ENCODE measurements around the gene AK9. TPM values are rescaled to one million over a fixed set of nuclear protein-coding genes. Genes with fewer than 3 reads are reported as not detected.

AK9 gene
- total RNA-seq: 10 to 100 TPM in 1 of 4 donors, 1 to 10 TPM in 3; 4.1 to 10.3 (median 6.4) TPM

DNA sequence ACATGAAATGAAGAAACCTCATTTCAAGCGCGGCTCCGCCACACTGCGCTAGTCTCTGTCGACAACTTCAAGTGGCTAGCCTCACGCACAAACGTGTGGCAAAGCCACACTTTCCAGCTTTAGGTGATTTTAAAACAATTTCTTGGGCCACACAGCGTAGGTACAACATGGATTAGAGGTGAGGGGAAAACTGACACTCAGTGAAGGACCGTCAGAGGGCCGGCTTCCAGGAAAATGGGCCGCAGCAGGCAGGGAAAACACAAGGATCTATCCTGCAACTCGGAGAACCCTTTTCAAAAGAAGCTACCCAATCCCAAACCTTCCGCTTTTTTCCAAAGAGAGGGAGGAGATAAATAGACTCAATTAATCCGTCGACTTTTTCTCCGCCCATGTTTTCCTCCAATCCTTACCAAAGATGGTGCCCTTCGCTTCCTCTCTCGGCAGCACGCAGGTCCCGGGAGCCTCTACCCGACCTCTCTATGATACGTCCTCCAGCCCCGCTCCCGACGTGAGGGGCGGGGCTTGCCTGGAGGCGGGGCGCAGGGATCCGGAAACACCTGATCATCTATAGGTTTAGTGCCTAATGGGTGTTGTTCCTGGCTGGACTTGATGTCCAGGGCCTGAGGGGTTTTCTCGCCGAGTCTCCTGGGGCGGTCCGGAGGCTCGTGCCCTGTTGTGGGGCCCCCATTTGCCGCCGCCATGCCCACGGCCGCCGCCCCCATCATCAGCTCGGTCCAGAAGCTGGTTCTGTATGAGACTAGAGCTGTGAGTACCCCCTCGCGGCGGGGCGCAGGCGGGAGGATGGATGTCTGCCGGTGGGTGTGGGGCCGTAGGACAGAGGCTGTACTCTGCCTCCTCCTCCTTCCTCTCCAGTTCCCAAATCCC, at the start of gene AK9, which contains the start of gene FIG4:
TSS of gene AK9 (minus strand) at position 466 of the 885 bp plus-strand sequence. CDS start 15,457 bp downstream, outside the sequence.
TSS of gene FIG4 (plus strand) at position 560 of the 885 bp plus-strand sequence. CDS start at position 700, 140 bp downstream.
- TF ChIP-seq CTCF (IDR thresholded peaks at IDR 0.05) (no peak), POLR2A (IDR thresholded peaks at IDR 0.05) (no peak)
- peak within 1 kb of the TSS; percentile 80 for H3K4me3 ChIP-seq (ENCODE audit: low read depth, poor library complexity, severe bottlenecking)
- intact Hi-C loops (cut with DNase I; ENCODE audit: low total_unique reads): no loop called here
- DNase-seq (ENCODE audit: low spot score in 2 of 2): peak; percentile 95 to 98
- WGBS, 2 donors: 0 to 1% methylated on average over 42 of the region's 47 CpGs

DNA sequence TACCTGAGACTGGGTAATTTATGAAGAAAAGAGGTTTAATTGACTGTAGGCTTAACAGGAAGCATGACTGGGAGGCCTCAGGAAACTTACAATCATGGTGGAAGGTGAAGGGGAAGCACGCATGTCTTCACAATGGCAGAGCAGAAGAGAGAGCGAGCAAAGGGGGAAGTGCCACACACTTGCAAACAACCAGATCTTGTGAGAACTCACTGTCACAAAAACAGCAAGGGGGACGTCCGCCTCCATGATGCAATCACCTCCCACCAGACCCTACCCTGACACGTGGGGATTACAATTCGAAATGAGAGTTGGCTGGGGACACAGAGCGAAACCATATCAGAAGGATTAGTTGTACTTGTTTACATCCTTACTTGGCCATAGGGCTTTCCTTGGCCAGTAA, 49.8 kb upstream of the AK9 start:
- TF ChIP-seq POLR2A (IDR thresholded peaks at IDR 0.05) (no peak), CTCF (IDR thresholded peaks at IDR 0.05) (no peak)
- H3K4me3 ChIP-seq (ENCODE audit: low read depth, poor library complexity, severe bottlenecking): no peak overlapping the region
- intact Hi-C loops (cut with DNase I; ENCODE audit: low total_unique reads): no loop called here
- WGBS, 2 donors: 67 to 72% methylated on average over 7 of the region's 7 CpGs
- DNase-seq (ENCODE audit: low spot score in 2 of 2): no peak

DNA sequence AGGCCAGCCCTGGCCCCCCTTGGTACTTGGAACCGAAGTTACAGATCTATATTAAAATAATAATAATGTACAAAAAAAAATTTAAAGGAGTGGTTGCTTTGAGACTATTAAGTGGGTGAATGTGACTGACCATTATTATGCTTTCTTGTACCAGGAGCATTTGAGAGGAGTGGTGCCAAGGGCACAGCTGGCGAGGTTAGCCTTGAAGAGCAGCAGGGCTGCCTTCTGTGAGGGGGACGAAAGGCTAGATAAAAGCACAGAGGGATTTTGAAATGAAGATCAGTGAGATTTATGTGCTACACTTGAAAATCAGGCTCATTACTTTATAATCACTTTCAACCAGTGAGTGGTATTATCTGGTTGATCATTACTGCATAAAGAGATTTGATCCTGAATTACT, 48.7 kb upstream of the AK9 start:
- intact Hi-C loops (cut with DNase I; ENCODE audit: low total_unique reads): no loop called here
- 91 to 92% methylated on average over 3 of the region's 3 CpGs for WGBS, 2 donors
- no peak overlapping the region for H3K4me3 ChIP-seq (ENCODE audit: low read depth, poor library complexity, severe bottlenecking)
- DNase-seq (ENCODE audit: low spot score in 2 of 2): no peak
- TF ChIP-seq CTCF (IDR thresholded peaks at IDR 0.05): no peak
- TF ChIP-seq POLR2A (IDR thresholded peaks at IDR 0.05): no peak

- WGBS, 2 donors: 80 to 93% methylated on average over 2 of the region's 2 CpGs
- intact Hi-C loops (cut with DNase I; ENCODE audit: low total_unique reads): no loop called here
- peak overlapping the region; percentile 6 for H3K4me3 ChIP-seq (ENCODE audit: low read depth, poor library complexity, severe bottlenecking)
- TF ChIP-seq POLR2A (IDR thresholded peaks at IDR 0.05): no peak
- TF ChIP-seq CTCF (IDR thresholded peaks at IDR 0.05): no peak
- no peak for DNase-seq (ENCODE audit: low spot score in 2 of 2)
Measured at GRCh38 chr6:109738667-109739066, 47.7 kb upstream of the AK9 start.

GRCh38 chr6:109738255-109738654, 47.3 kb upstream of the AK9 start:
- no peak for DNase-seq (ENCODE audit: low spot score in 2 of 2)
- H3K4me3 ChIP-seq (ENCODE audit: low read depth, poor library complexity, severe bottlenecking): no peak overlapping the region
- 86 to 87% methylated on average over 1 of the region's 1 CpG for WGBS, 2 donors
- TF ChIP-seq POLR2A (IDR thresholded peaks at IDR 0.05) (no peak), CTCF (IDR thresholded peaks at IDR 0.05) (no peak)
- intact Hi-C loops (cut with DNase I; ENCODE audit: low total_unique reads): no loop called here

Data from lower leg skin (tissue), 4 donors.